Left lung (tissue), 10 donors: ENCODE measurements around the gene EVI2B. TPM values are rescaled to one million over a fixed set of nuclear protein-coding genes. Genes with fewer than 3 reads are reported as not detected.

Experiments used
- ATAC-seq: fragments of 200-7000 bp; cut with Tn5 transposase; one replicate; pipeline ENCODE4 v1.9.1; 2020; ENCODE audit warnings: moderate library complexity
- DNase-seq, 4 donors: peaks; one replicate each; pipeline ENCODE4 v3.0.0-alpha.2; 2013 to 2020
- H3K27ac ChIP-seq, 2 donors: fragments of 200-600 bp; sonication (generic) in 1 of 2; one replicate each; pipeline versions ENCODE4 v1.5.0 to v1.8.0; 2020 to 2021
- H3K27me3 ChIP-seq, 2 donors: fragments of 200-600 bp; sonication (generic) in 1 of 2; one replicate each; pipeline versions ENCODE4 v1.5.0 to v1.8.0; 2020 to 2021
- H3K36me3 ChIP-seq, 2 donors: fragments of 200-600 bp; sonication (generic) in 1 of 2; one replicate each; pipeline versions ENCODE4 v1.5.0 to v1.8.0; 2020 to 2021
- H3K4me1 ChIP-seq, 2 donors: fragments of 200-600 bp; one replicate each; pipeline ENCODE4 v1.8.0; 2021
- H3K4me3 ChIP-seq, 2 donors: fragments of 200-600 bp; sonication (generic) in 1 of 2; one replicate each; pipeline versions ENCODE4 v1.5.0 to v1.8.0; 2020 to 2021; ENCODE audit warnings: mild to moderate bottlenecking in 1 of 2
- H3K9me3 ChIP-seq, 2 donors: fragments of 200-600 bp; sonication (generic) in 1 of 2; one replicate each; pipeline versions ENCODE4 v1.5.0 to v1.8.0; 2020 to 2021
- CTCF ChIP-seq, 2 donors: fragments of 200-600 bp; sonication (generic) in 1 of 2; IDR thresholded peaks; one replicate each; pipeline versions ENCODE4 v1.5.0 to v1.8.0; 2021; ENCODE audit warnings: antibody characterized with exemption in 2 of 2
- intact Hi-C, 2 donors: fragments of 100-400 bp; cut with DNase I; formaldehyde crosslinking; loops; one replicate each; pipeline versions ENCODE4 v1.11.2 to v1.14.2; 2022
- polyA plus RNA-seq, 6 donors: library from polyadenylated mRNA; unstranded; fragments of 120-200 nt; gene quantifications; one replicate each; pipeline ENCODE4 v1.2.1, GENCODE V29; 2013; ENCODE audit not compliant: insufficient read length in 6 of 6
- total RNA-seq, 2 donors: library from RNA; stranded (reverse); fragmentation: NEBNext Ultra II Directional; extraction: Animal tissue kit (Norgen Biotek cat#: 25700); gene quantifications; one replicate each; pipeline ENCODE4 v1.2.1, GENCODE V29; 2021
- donor health status: DM: no; HTN: yes; CAD: no.
- donor health status: DM: no; HTN: no; CAD: no.

Gene EVI2B
- total and polyA plus RNA-seq, 8 donors = 2.2 to 80.4 (median 2.9) TPM

GRCh38 chr17:31327534-31328159, 13.8 kb upstream of the EVI2B start:
- intact Hi-C loops = loop anchor here in 1 of 2 donors (10.0 kb wide), 1 partner anchor 63 kb away; no protein-coding TSS in a partner anchor
- Histone ChIP-seq H3K27me3 (no peaks in the 10 kb centered on the region), H3K27ac (no peak overlapping the region), H3K36me3 (peaks cover 0 to 32% of the 10 kb centered on the region in 2 donors), H3K4me3 (no peak overlapping the region), H3K9me3 (no peaks in the 10 kb centered on the region), H3K4me1 (peaks cover 0 to 4% of the 10 kb centered on the region in 2 donors)
- TF ChIP-seq CTCF (IDR thresholded peaks at IDR 0.05) = no peak
- DNase-seq (no peak), ATAC-seq (no peak)

GRCh38 chr17:31323551-31323950, 9.7 kb upstream of the EVI2B start:
- DNase-seq (no peak), ATAC-seq (no peak)
- Histone ChIP-seq H3K27ac (no peak overlapping the region), H3K36me3 (peaks cover 0 to 30% of the 10 kb centered on the region in 2 donors), H3K27me3 (no peaks in the 10 kb centered on the region), H3K9me3 (no peaks in the 10 kb centered on the region), H3K4me3 (no peak overlapping the region), H3K4me1 (peaks cover 0 to 23% of the 10 kb centered on the region in 2 donors)
- no peak for TF ChIP-seq CTCF (IDR thresholded peaks at IDR 0.05)
- intact Hi-C loops = loop anchor here in 1 of 2 donors (10.0 kb wide), 1 partner anchor 59 kb away; no protein-coding TSS in a partner anchor

- intact Hi-C loops = loop anchor here in 1 of 2 donors (10.0 kb wide), 1 partner anchor 57 kb away; no protein-coding TSS in a partner anchor
- DNase-seq (no peak), ATAC-seq (no peak)
- peaks cover 0 to 15% of the 10 kb centered on the region in 2 donors for H3K36me3 ChIP-seq
- H3K27ac ChIP-seq = peak overlapping the region; percentile 11 to 90
- H3K4me3 ChIP-seq = no peak overlapping the region
- no peaks in the 10 kb centered on the region for H3K27me3 ChIP-seq
- TF ChIP-seq CTCF (IDR thresholded peaks at IDR 0.05) = no peak
- peaks cover 0 to 37% of the 10 kb centered on the region in 2 donors for H3K4me1 ChIP-seq
- H3K9me3 ChIP-seq = no peaks in the 10 kb centered on the region
Observed at GRCh38 chr17:31321966-31322365, 8.1 kb upstream of the EVI2B start.

GRCh38 chr17:31321481-31321880, 7.6 kb upstream of the EVI2B start, which contains the start of gene EVI2A:
EVI2A (minus strand) TSS chr17:31321622; CDS start chr17:31319013, 2,609 bp downstream.
- H3K4me3 ChIP-seq = peak within 1 kb of the TSS; percentile 3 to 33
- intact Hi-C loops = loop anchor here in 1 of 2 donors (10.0 kb wide), 1 partner anchor 57 kb away; no protein-coding TSS in a partner anchor

More at GRCh38 chr17:31321481-31321880, 7.6 kb upstream of the EVI2B start, which contains the start of gene EVI2A:
- DNase-seq = peak in 2 of 4 donors; percentile 11 to 72
- no peak for TF ChIP-seq CTCF (IDR thresholded peaks at IDR 0.05)
- H3K9me3 ChIP-seq = no peaks in the 10 kb centered on the region
- H3K27ac ChIP-seq = peak within 1 kb of the TSS; percentile 82 to 90
- H3K4me1 ChIP-seq = peaks cover 0 to 42% of the 10 kb centered on the region in 2 donors
- peaks cover 0 to 10% of the 10 kb centered on the region in 2 donors for H3K36me3 ChIP-seq
- peak; percentile 77 for ATAC-seq
- H3K27me3 ChIP-seq = no peaks in the 10 kb centered on the region
